HK-2 (cell line): ENCODE results near the gene RAD18.

Experiments
- DNase-seq: peaks from one replicate; pipeline ENCODE4 v3.0.0-alpha.2; 2018; ENCODE audit not compliant: unreplicated experiment

The RAD18 gene, protein sequence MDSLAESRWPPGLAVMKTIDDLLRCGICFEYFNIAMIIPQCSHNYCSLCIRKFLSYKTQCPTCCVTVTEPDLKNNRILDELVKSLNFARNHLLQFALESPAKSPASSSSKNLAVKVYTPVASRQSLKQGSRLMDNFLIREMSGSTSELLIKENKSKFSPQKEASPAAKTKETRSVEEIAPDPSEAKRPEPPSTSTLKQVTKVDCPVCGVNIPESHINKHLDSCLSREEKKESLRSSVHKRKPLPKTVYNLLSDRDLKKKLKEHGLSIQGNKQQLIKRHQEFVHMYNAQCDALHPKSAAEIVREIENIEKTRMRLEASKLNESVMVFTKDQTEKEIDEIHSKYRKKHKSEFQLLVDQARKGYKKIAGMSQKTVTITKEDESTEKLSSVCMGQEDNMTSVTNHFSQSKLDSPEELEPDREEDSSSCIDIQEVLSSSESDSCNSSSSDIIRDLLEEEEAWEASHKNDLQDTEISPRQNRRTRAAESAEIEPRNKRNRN

DNA sequence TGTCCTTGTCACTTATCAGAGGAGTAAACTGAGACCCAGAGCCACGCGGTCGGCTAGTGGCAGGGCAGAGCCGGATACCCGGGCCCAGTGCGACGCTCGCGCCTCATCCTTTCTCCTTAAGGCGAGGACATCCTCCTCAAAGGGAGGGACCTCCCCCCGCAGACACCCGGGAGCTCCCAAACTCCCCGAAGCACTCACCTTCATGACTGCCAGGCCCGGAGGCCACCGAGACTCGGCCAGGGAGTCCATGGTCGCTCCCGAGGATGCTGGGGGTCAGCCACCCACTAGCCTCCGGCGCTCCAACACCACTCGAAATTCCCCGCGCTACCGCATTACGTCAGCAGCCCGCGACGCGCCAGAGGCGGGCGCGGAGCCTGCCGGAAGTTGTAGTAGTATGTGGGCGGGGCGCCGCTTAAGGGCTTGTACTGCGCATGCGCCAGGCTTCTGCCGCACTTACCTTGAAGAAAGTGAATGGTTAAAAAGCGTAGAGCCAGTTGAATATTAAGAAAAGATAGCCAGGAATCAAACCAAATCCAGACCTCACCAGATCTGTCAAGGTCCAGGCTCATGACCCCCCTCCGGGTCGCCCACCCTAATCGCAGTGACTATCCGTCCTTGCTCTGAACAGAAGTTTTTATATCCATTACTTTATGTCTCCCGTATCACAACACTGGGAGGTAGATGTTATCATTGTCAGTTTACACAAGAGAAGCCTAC lies at the start of gene RAD18:
Gene RAD18, minus strand, starts transcription at position 336 of the 717 bp plus-strand sequence. Its CDS starts 87 bp downstream, at position 249.
- peak; percentile 88 for DNase-seq

DNA sequence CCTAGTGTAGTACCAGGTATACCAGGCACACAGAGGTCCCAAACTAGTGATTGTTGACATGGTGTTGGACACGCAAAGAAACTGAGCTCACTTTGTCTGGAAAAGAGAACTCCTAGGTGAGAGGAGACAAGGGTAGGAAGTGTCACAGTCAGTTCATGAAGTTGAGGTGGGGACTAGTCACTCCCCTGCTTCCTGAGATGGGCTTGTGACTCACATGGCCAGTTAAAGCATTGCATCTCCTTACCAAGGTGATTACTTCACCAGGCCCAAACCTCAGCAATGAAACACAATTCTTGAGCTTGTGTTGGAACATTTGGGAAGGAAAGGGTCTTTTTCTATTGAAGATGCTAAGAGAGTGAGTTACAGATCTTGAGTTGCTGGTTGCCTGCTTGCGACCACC lies 49.2 kb upstream of the RAD18 start:
- DNase-seq, result no peak

DNA sequence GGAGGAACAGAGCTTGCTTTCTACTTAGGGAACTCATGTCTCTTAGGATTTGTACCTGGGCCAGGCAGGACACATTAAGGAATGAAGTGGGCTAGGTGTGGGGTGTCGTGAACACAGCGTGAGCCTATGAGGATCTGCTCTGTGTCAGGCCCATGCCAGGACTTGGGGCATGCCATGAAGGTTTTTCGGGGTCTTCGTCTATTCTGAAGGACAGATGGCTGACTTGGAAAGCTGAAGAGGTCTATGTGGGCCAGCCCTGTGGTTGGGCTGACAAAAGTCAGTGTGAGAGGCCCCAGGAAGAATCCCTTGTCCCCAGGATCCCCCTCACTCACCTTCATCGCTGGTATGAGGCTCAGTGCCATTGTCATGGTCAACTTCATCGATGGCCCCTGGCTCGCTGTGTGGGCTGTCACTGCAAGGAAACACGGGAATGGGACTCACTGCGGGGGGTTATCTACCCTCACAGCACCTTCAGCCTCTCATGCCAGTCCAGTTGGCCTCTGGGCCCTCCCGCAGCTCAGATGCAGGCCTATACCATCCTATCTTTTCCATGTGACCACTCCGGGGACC lies 46.8 kb upstream of the RAD18 start:
- no peak for DNase-seq

DNA sequence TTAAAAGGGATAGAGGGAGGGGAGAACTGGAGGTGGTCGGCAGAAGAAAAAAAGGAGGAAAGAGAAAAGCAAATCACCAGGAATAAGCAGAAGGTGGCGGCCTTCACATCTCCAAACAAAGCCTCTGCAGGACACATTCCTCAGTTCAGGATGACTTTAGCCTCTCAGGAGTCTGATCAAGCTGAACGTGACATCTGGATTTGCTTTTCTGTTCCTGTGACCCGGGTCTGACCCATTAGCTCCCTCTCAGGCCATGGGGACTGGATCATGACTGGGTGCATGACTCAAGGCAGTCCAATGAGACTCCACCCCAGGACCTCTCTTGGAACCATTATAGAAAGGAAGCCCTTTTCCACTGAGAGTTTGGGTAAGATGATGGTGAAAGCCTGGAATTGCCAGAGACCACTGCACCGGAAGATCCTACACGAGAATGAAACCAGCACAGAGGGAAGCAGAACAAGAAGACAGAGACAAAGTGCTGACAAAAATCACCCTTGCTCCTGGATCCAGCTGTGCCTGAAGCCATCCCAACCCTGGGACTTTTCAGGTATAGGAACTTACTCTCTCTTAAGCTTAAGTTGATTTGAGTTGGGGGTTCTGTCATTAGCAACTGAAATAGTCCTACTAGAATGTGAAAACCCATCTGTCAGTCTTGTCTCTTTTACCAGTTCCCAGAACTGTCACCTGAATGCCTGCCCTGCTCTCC lies 45.4 kb upstream of the RAD18 start:
- DNase-seq, result no peak

DNA sequence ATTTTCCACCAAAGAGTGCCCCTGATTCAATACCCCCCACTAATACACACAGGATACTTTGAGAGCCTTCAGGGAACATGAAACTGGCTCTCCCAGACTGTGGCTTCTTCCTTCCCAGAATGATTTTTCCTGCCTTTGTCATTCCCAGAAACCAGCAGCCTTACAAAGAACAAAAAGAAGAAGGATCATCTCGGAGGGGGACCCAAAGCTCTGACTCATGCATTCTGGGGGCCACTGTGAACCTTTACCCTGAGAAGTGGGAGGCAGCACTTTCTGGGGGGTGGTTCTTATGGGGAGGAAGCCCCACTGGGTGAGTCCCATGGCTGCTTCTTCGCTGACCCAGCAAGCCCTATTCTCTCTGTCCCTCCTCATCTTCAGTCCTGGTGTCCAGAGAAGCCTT lies 44.7 kb upstream of the RAD18 start:
- DNase-seq, result no peak

DNA sequence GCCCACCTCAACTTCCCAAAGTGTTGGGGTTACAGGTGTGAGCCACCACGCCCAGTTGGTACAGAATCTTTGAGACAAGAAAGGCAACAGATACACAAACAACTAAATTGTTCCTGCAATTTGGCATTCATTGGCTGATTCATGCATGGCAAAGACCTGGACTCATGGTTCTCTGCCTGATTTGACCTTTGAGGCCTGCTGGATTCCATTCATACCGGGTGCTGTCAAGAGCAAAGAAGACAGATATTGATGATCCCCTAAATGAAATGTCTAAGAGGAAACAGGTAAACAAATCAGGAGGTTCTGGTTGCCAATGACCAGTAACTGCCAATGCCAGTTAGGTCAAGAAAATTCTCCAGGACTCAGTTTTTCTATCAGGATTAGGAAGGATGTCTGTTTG lies 43.9 kb upstream of the RAD18 start:
- no peak for DNase-seq

DNA sequence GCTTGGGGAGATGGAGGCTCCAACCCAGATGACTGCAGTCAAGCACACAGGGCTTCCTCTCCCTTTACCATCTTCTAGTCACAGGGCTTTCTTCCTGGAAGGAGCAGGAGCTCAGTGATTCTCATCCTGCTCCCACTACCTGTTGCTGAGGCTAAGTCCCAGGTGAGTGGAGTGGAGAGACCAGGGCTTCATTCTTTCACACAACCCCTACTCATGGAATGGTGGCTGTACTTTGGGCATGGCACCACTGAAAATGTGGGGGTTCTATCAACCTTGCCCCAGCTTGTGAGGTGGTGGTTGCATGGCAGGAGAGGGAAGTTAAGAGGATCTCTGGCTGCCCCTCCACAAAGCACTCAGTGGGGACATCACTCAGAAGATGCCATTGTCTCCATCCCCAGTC lies 36.8 kb upstream of the RAD18 start:
- DNase-seq, result no peak

DNA sequence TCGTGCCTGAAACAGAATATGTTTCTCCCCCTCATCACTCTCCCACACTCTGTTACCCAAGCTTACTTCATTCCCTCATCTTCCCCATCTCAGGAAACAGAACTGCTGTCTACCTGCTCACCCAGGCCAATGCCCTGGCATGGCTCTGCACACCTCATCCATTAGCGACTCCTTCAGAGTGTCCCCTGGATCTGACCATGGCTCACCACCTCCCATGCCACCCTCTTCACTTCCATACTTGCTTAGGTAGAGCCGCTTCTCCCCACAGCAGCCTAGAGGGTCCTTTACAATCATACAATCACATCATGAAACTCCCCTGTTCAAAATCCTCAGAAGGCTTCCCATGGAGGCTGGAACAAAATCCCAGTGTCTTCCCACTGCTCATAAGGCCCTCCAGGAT lies 33.9 kb upstream of the RAD18 start:
- DNase-seq, result no peak

DNA sequence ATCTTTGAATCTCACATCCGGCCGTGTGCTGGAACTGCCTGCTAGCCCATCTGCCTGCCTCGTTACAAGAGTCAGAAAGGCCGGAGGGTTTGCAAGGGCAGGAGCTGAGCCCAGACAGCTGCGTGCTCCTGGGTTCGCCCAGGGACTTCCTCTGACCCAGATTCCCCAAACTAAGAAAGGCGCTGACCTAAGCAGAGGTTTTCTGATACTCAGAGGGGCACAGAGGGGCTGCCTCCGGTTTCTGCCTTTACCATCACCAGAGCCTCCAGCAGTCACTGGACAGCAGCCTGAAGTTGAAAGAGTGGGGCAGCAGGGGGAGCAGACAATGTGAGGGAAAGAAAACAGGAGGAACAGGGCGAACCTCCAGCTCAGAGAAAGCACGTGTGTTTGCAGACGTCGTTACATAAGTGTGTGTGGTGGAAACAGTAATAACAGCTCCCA lies 33.4 kb upstream of the RAD18 start:
- no peak for DNase-seq

DNA sequence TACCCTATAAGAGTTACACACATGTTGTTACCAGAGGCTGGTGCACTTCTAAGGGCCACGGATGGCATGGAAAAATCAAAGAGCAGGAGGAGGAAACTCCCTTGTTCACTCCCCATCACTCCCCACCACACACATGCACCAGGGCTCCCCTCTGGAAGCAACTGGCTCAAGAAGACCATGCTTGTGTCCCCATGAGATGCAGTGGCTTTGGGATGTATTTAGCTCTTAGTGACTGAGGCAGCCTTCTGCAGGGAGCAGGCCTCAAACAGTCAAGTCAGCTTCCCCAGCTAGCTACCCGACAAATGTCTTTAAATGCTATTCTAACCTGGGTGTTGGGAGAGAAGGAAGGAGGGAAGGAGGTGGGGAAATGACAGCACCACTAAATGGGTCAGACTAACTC lies 32.9 kb upstream of the RAD18 start:
- no peak for DNase-seq

DNA sequence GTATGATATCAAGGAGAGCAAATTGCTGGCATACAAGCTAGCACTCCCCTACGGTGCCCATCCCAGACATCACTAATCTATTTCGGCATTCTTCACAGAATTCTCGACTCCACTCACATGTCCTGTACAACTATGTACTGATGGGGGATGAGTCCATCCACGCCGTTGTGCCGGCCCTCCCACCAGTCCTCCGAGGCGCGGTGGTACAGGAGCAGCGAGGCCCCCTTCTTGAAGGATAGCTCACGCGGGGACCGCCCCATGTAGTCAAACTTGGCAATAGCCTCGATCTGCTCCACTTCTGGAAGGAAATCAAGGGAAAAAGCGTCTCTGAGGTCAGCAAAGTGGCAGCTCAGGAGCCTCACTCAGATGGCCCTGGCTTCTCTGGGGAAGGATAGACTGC lies 31.0 kb upstream of the RAD18 start:
- no peak for DNase-seq

DNA sequence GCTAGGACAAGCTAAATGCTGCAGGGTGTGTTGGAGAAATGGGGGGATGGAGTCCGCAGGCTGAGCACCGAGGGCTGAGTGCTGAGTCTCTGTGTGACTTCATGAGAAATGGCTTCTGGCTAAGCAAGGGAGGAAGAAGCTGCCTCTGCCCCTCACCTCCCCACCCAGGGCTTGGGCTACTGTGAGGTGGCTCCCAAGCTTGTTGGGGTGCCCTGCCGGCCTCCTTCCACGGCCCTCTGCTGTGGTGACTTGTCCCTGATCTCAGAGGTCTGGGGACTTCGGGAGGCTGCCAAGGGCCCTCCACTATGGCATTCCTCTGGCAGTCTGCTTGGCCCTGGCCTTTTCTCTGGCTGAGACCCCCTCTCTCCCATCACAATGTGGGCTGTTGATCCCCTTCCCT lies 30.1 kb upstream of the RAD18 start:
- no peak for DNase-seq

DNA sequence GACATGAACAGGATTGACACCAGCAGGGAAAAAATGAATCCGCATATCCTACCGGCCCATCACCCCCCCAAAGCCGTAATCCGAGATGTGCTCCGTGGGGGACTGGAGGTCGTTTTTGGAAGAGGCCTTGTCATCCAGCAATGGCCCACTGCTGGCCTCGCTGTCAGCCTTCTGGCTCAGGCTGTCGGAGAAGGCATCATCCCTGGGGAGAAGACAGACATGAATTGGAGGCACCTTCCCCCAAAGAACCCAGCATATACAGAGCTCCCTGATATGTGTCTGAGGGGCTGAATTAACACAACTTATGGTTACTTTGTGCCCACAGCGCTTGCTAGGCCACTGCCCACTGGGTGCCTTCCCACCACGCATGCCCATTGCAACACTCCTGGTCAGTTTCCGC lies 29.6 kb upstream of the RAD18 start:
- DNase-seq, result no peak

DNA sequence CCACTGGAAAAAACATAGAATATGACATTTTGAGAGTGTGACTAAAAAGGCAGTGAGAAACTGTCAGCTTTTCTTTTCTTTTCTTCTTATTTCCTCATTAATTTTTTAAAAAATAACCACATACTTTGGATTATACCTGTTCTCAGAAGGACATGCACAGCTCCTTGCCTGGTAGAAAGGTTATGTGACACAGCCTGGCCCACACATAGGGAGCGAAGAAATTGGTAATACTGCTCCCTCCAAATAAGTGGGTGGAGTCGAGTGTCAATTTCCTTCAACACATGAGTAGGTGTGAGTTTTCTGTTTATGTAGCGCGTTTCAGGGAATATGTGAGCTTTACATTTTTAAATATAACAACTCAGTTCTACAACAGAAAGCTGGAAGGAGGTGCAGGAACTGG lies 28.9 kb upstream of the RAD18 start:
- no peak for DNase-seq

DNA sequence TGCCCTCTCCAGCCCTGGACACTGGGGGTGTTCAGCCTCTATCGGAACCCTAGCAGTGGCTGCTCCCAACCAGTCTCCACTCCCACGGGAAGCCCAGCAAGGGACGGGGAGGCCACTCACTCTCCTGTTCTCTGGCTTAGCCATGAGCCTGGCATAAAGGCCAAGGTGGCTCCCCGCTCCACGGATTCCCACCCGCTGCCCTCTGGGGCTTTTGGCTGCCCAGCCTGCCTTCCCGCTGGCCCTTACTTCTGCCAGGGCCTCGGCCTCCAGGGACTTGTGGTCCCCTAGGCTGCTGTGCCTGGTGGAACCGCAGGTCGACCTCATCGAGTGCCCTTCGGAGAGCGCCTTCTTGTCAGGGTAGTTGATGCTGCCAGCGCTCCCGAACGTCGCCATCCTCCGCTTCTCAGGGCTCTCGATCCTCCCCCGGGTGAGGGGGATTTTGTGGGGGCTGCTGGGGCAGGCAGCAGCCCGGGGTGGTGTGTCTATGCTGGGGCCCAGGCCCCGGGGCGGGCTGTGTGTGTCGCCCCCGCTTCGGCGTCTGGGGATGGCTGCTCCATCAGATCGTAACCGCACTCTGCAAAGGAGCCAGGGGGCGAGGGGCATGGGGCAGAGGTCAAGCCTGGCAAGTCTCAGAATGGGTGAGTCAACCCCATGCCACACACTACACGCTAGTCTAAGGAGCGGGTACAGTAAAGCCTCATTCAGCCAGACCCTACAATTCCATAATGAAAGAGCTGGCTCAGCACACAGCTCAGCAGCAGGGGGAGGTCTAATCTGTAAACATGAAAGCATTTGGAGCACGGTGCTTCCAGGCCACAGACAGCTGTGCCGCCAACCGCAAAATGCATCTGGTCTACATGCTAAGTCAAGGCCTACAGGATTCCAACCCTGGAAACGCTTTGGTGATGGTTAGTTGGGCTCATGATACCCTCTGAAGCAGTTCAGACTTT lies 27.3 kb upstream of the RAD18 start:
- no peak for DNase-seq

DNA sequence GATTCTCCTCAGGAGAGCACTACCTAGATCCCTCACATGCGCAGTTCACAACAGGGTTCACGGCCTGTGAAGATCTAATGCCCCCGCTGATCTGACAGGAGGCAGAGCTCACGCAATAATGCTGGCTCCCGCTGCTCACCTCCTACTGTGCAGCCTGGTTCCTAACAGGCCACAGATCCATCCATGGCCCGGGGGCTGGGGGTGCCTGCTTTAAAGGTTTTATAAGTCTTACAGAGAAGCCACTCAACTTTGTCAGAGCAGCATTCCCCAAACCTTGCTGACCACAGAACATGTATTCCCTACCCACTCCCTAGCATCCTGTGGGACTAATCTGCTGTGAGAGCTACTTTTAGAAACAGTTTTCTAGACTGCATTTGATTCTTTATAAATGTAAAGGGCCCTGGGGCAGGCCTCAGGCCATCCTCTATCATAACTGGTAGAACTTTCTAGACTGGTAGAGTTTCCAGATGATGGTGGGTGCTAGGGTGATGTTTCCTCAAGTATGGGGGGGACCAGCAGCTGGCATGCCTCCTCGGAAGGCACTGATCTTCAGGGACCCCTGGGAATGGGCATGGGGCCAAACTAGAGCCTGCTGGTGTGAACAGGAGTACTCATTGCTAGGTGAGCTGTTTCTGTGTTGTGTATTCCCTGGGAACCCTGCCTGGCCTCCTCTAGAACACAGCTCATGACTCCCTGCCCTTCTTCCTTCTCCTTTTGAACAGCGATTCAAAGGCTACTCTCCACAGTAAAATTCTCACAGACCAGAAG lies 25.7 kb upstream of the RAD18 start:
- no peak for DNase-seq

DNA sequence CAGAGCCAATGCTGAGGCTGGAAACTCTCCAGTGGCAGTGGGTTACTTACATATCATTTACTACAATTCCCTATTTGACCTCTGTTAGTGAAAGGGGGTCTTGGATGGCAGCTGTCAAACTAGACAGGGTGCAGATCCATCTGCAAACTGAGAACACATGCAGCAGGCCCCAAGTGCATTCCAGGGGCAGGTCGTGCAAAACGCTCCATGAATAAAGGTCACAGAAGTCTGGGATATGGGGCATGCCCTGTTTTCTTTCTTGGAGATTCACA lies 25.0 kb upstream of the RAD18 start:
- no peak for DNase-seq

DNA sequence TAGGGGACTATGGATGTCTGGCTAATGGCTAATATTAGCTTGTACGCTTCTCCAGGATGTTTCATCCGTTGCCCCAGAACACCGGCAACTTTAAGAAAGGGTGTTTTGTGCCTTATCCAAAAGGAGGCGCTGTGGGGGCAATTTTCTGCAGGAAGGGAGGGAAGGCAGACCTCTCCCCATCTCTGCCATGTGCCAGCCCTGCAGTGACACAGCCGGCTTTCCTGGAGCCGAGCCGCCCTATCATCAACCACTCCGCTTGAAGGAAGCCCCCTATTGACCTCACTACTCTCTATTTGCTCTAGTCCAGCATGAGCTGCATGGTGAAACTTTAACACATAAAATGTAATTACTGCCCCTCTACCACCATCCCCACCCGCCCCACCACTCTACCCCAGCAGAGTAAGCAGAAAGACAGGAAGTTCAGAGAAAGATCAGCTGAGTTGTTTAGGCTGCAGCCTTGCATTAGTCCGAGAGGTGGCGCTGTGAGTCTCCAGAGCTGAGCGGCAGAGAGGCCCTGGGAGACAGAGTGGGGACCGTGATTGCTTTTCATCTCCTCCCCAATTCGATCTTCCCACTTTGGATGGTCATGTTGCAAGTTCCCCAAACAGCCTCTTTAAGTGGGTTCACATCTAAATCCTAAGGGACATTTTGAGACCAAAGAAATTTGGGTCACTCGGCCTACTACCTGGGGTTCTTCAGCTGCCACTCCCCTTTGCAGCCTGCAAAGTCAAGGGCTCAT lies 24.5 kb upstream of the RAD18 start:
- peak; percentile 52 for DNase-seq

DNA sequence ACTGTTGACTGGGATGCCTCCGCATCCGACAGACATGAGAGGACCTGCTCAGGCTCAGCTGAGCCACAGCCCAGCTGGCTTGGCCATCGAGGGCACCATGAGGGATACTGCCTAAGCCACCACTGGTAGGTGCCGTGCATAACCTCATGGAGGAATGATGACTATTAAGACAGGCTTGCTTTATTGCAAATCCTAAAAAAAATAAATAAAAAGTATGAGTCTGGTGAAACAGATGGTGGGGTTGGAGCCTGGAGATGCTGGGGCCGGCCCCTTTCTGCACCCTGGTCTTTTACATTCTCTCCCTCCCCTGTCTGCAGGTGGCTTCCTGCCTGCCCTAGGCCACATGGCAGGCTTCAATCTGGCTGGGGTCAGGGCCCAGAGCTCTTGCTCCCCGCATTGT lies 24.0 kb upstream of the RAD18 start:
- DNase-seq, result no peak

DNA sequence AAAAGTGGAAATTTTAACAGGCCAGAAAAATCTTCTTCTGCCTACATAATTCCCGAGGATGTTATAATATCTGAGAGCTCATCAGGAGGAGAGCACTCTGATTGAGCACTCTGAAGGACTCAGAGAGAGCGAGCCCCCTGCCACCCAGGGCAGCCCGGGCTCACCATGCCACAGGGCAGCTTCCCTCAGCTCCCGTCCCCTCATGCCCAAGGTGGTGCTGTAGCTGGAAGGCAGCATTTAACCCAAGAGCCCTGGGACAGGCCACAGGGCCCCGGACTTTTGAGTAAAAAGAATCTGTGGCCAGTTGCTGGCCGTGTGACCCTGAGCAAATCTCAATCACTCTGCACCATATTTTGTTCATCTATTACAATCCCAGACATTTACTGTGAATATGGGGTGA lies 23.5 kb upstream of the RAD18 start:
- no peak for DNase-seq
